H1 (cell line): ENCODE data around the gene UMAD1. TPM values are rescaled to one million over a fixed set of nuclear protein-coding genes. Genes with fewer than 3 reads are reported as not detected.

Source experiments
- CTCF ChIA-PET: fragments of 300-600 bp; sonication (Branson Sonifier 250); formaldehyde crosslinking; loops from one replicate; lab custom pipeline; 2021; ENCODE audit not compliant: partially characterized antibody; lab: Charles Lee
- POLR2A ChIA-PET: fragments of 300-600 bp; sonication (Branson Sonifier 250); formaldehyde crosslinking; loops from one replicate; lab custom pipeline; 2021; ENCODE audit warnings: inconsistent platforms; ENCODE audit not compliant: partially characterized antibody; lab: Charles Lee
- DNase-seq, 2 experiments: peaks; one replicate each; pipeline versions ENCODE4 v3.0.0 to v3.0.0-alpha.2; 2010 to 2022; ENCODE audit warnings: low spot score in 2 of 2, low read depth in 1 of 2, mixed read lengths in 1 of 2
- FAIRE-seq: peaks from 2 replicates; lab custom pipeline; 2011; peaks lifted over from hg19 to GRCh38; lab: Jason Lieb, UNC
- H2AFZ ChIP-seq: 2 replicates; pipeline ENCODE4 v1.8.1; 2012; ENCODE audit warnings: low read length, inconsistent platforms
- H2AK5ac ChIP-seq: 2 replicates; pipeline ENCODE4 v1.6.1; 2013; ENCODE audit warnings: low read depth, low read length
- H2BK120ac ChIP-seq: replicated peaks from 2 replicates; pipeline ENCODE3; 2013; ENCODE audit warnings: low read depth, low read length, inconsistent platforms
- H2BK12ac ChIP-seq: 2 replicates; pipeline ENCODE4 v1.6.1; 2013; ENCODE audit warnings: low read depth, low read length
- H2BK15ac ChIP-seq: 2 replicates; pipeline ENCODE4 v1.6.1; 2013; ENCODE audit warnings: low read length
- H2BK20ac ChIP-seq: 2 replicates; pipeline ENCODE4 v1.6.1; 2013; ENCODE audit warnings: low read length
- H2BK5ac ChIP-seq: 2 replicates; pipeline ENCODE4 v1.6.1; 2013; ENCODE audit warnings: low read depth, low read length
- H3K14ac ChIP-seq: 2 replicates; pipeline ENCODE4 v1.6.1; 2013; ENCODE audit warnings: inconsistent platforms; ENCODE audit not compliant: insufficient read length
- H3K18ac ChIP-seq: 2 replicates; pipeline ENCODE4 v1.6.1; 2013; ENCODE audit warnings: low read length; ENCODE audit errors: extremely low read depth
- H3K23ac ChIP-seq: 2 replicates; pipeline ENCODE4 v1.6.1; 2013; ENCODE audit warnings: inconsistent platforms; ENCODE audit not compliant: insufficient read length
- H3K23me2 ChIP-seq: 2 replicates; pipeline ENCODE4 v1.6.1; 2013; ENCODE audit warnings: low read depth, low read length
- H3K27ac ChIP-seq: 2 replicates; pipeline ENCODE4 v1.6.1; 2011; ENCODE audit warnings: low read depth, low read length, inconsistent platforms
- H3K27me3 ChIP-seq, 4 experiments: replicated peaks in 1 of 4; 1 replicate in 1 of 4; 2 replicates in 3 of 4; pipeline versions ENCODE4 v1.6.1 to v1.8.1; 2011 to 2013; ENCODE audit warnings: low read length in 3 of 4, mild to moderate bottlenecking in 3 of 4, inconsistent platforms in 2 of 4, mixed read lengths in 2 of 4, moderate library complexity in 1 of 4; ENCODE audit not compliant: control insufficient read depth in 3 of 4, insufficient read depth in 3 of 4; ENCODE audit errors: extremely low read depth in 1 of 4
- H3K36me3 ChIP-seq, 4 experiments: 2 replicates each; pipeline versions ENCODE4 v1.6.1 to v1.8.1; 2011 to 2013; ENCODE audit warnings: mild to moderate bottlenecking in 4 of 4, low read length in 3 of 4, moderate library complexity in 2 of 4, control low read depth in 1 of 4, inconsistent platforms in 1 of 4; ENCODE audit not compliant: insufficient read depth in 4 of 4, control insufficient read depth in 2 of 4
- H3K4ac ChIP-seq: replicated peaks from 2 replicates; pipeline ENCODE3; 2013; ENCODE audit warnings: low read length, low read depth, mixed read lengths, inconsistent platforms; ENCODE audit not compliant: insufficient read length
- H3K4me1 ChIP-seq, 4 experiments: replicated peaks in 1 of 4; 1 replicate in 1 of 4; 2 replicates in 3 of 4; pipeline versions ENCODE4 v1.6.1 to v1.8.1; 2011 to 2013; ENCODE audit warnings: low read length in 3 of 4, inconsistent platforms in 2 of 4, mixed read lengths in 1 of 4; ENCODE audit not compliant: insufficient read depth in 4 of 4, control insufficient read depth in 3 of 4
- H3K4me2 ChIP-seq, 2 experiments: 2 replicates each; pipeline versions ENCODE4 v1.6.1 to v1.8.1; 2011 to 2013; ENCODE audit warnings: low read depth in 2 of 2, low read length in 2 of 2, control low read depth in 1 of 2, inconsistent platforms in 1 of 2, mild to moderate bottlenecking in 1 of 2; ENCODE audit not compliant: insufficient read depth in 1 of 2
- H3K4me3 ChIP-seq, 4 experiments: fragments of 200-600, 300-600 bp in 1 of 4; sonication (generic), shearing (Covaris generic), sonication (Bioruptor Twin) in 1 of 4; 2 replicates each; pipeline versions ENCODE4 v1.5.1 to v1.8.1; 2011 to 2016; ENCODE audit warnings: low read length in 4 of 4, low read depth in 3 of 4, control low read depth in 2 of 4, inconsistent platforms in 2 of 4, mild to moderate bottlenecking in 2 of 4, mixed read lengths in 1 of 4, moderate library complexity in 1 of 4; ENCODE audit not compliant: insufficient read depth in 2 of 4; ENCODE audit errors: extremely low read depth in 1 of 4
- H3K56ac ChIP-seq: replicated peaks from 2 replicates; pipeline ENCODE3; 2013; ENCODE audit warnings: low read depth, mild to moderate bottlenecking, mixed read lengths, low read length, inconsistent platforms; ENCODE audit not compliant: insufficient read length
- H3K79me1 ChIP-seq: 2 replicates; pipeline ENCODE4 v1.6.1; 2013; ENCODE audit warnings: low read depth, low read length, control low read depth
- H3K79me2 ChIP-seq, 2 experiments: 2 replicates each; pipeline versions ENCODE4 v1.6.1 to v1.8.1; 2012 to 2013; ENCODE audit warnings: low read length in 2 of 2, mild to moderate bottlenecking in 2 of 2, inconsistent platforms in 1 of 2; ENCODE audit not compliant: insufficient read depth in 2 of 2, control insufficient read depth in 1 of 2
- H3K9ac ChIP-seq, 4 experiments: replicated peaks in 1 of 4; 1 replicate in 1 of 4; 2 replicates in 3 of 4; pipeline versions ENCODE4 v1.6.1 to v1.8.1; 2011 to 2013; ENCODE audit warnings: low read depth in 3 of 4, low read length in 3 of 4, control low read depth in 2 of 4, mild to moderate bottlenecking in 2 of 4, moderate library complexity in 2 of 4, inconsistent platforms in 1 of 4; ENCODE audit errors: extremely low read depth in 1 of 4
- H3K9me3 ChIP-seq, 2 experiments: 2 replicates each; pipeline versions ENCODE4 v1.6.1 to v1.8.1; 2012 to 2013; ENCODE audit warnings: mild to moderate bottlenecking in 2 of 2, moderate library complexity in 2 of 2, control low read depth in 1 of 2, inconsistent platforms in 1 of 2, low read depth in 1 of 2, low read length in 1 of 2, mixed read lengths in 1 of 2; ENCODE audit not compliant: insufficient read depth in 2 of 2
- H4K20me1 ChIP-seq, 2 experiments: replicated peaks in 1 of 2; 2 replicates each; pipeline versions ENCODE3 to v1.8.1; 2011 to 2013; ENCODE audit warnings: inconsistent platforms in 2 of 2, low read length in 2 of 2, mild to moderate bottlenecking in 1 of 2; ENCODE audit not compliant: insufficient read depth in 2 of 2, control insufficient read depth in 1 of 2
- H4K5ac ChIP-seq: 2 replicates; pipeline ENCODE4 v1.6.1; 2013; ENCODE audit warnings: low read length, low read depth, mixed read lengths, inconsistent platforms; ENCODE audit not compliant: insufficient read length
- H4K8ac ChIP-seq: 2 replicates; pipeline ENCODE4 v1.8.0; 2013; ENCODE audit warnings: mild to moderate bottlenecking, moderate library complexity, low read length, inconsistent platforms; ENCODE audit not compliant: insufficient read depth; ENCODE audit errors: extremely low read depth
- H4K91ac ChIP-seq: replicated peaks from 2 replicates; pipeline ENCODE3; 2013; ENCODE audit warnings: low read length, mixed read lengths, inconsistent platforms; ENCODE audit not compliant: insufficient read length
- CBX5 ChIP-seq: fragments of 300-800, 300-1000 bp; sonication (generic); IDR thresholded peaks from 2 replicates; pipeline ENCODE4 v1.7.1; 2016; ENCODE audit warnings: antibody characterized with exemption, low read length, low read depth
- CHD2 ChIP-seq: IDR thresholded peaks from 2 replicates; pipeline ENCODE4 v1.6.1; 2012; ENCODE audit warnings: low read length, improper control_type of control experiment
- NANOG ChIP-seq: IDR thresholded peaks from 2 replicates; pipeline ENCODE4 v1.6.1; 2011; ENCODE audit warnings: low read length, low read depth, mild to moderate bottlenecking, inconsistent platforms; ENCODE audit not compliant: insufficient read depth, poor library complexity, severe bottlenecking
- PHF8 ChIP-seq: fragments of 200-600 bp; sonication (generic); conservative IDR thresholded peaks from 2 replicates; pipeline ENCODE4 v1.7.1; 2012; ENCODE audit warnings: low read depth, mild to moderate bottlenecking, inconsistent platforms, low read length, moderate library complexity
- POLR2A ChIP-seq, 2 experiments: IDR thresholded peaks; 1 replicate in 1 of 2; 2 replicates in 1 of 2; pipeline ENCODE4 v1.6.1; 2011; ENCODE audit warnings: low read depth in 2 of 2, low read length in 2 of 2, mild to moderate bottlenecking in 2 of 2; ENCODE audit errors: control extremely low read depth in 1 of 2
- RBBP5 ChIP-seq: IDR thresholded peaks from 2 replicates; pipeline ENCODE4 v1.7.1; 2012; ENCODE audit warnings: low read depth, mild to moderate bottlenecking, inconsistent platforms, low read length, moderate library complexity, borderline replicate concordance
- ZNF274 ChIP-seq: IDR thresholded peaks from 2 replicates; pipeline ENCODE4 v1.7.0; 2012; ENCODE audit warnings: low read length, borderline replicate concordance; ENCODE audit errors: extremely low read depth
- WGBS, 2 experiments: shearing (Covaris generic) in 1 of 2; methylation state at CpG; one replicate each; pipeline versions ENCODE4 v1.1.6 to v1.1.7; 2013 to 2015; ENCODE audit warnings: low lambda C conversion rate in 2 of 2, mixed read lengths in 2 of 2, inconsistent platforms in 1 of 2, low coverage in 1 of 2, missing lambda C conversion rate in 1 of 2; ENCODE audit not compliant: insufficient replicate concordance in 2 of 2, insufficient coverage in 1 of 2, insufficient read length in 1 of 2; ENCODE audit errors: extremely low coverage in 1 of 2, missing lambda C conversion rate in 1 of 2; 5-methylcytosine and 5-hydroxymethylcytosine counted together
- polyA plus RNA-seq, 7 experiments: library from polyadenylated mRNA; depleted of rRNA in 3 of 7; stranded (reverse) in 5 of 7; unstranded in 2 of 7; fragments of >200 nt in 5 of 7; fragments of 200-250 nt in 2 of 7; gene quantifications; 1 replicate in 5 of 7; 2 replicates in 1 of 7; 4 replicates in 1 of 7; pipeline versions ENCODE4 v1.2.1 to v1.2.3, GENCODE V29; 2011 to 2013; ENCODE audit warnings: missing spikeins in 2 of 7, mixed read lengths in 2 of 7
- total RNA-seq: library from RNA; stranded (reverse); fragmentation: NEBNext Ultra II Directional; extraction: Animal tissue kit (Norgen Biotek cat#: 25700); gene quantifications from 2 replicates; pipeline ENCODE4 v1.2.1, GENCODE V29; 2021

The UMAD1 gene
- total and polyA plus RNA-seq, 2 of the 8 experiments (the other 6 are each of a cell fraction or from before 2014, with no cell fraction given): 10.4 to 12.3 TPM

GRCh38 chr7:7895004-7895650 is 254.6 kb downstream of the UMAD1 start:
- Histone ChIP-seq H3K23ac (no peak overlapping the region), H3K23me2 (no peaks in the 10 kb centered on the region), H3K9me3 (no peaks in the 10 kb centered on the region), H3K14ac (no peak overlapping the region), H4K5ac (no peak overlapping the region), H4K8ac (no peak overlapping the region; the same call in 1 of the 2 replicates), H2BK20ac (no peak overlapping the region), H4K20me1 (no peaks in the 10 kb centered on the region), H2BK120ac (no peak overlapping the region), H3K9ac (0 out of 7 replicates have a peak overlapping the region, but pooled peaks of 1 of the 4 experiments have one; percentile 14), H3K4me3 (no peak overlapping the region), H3K27me3 (no peaks in the 10 kb centered on the region), H2BK12ac (peak overlapping the region; percentile 84; the same call in 1 of the 2 replicates), H3K4me2 (no peak overlapping the region), H3K4ac (no peak overlapping the region), H3K4me1 (peaks cover 3 to 10% (median 7%) of the 10 kb centered on the region in 4 experiments), H3K36me3 (no peaks in the 10 kb centered on the region), H3K18ac (peak overlapping the region; percentile 66; the same call in 1 of the 2 replicates), H3K27ac (no peak overlapping the region), H2BK5ac (peak overlapping the region; percentile 55; the same call in 1 of the 2 replicates), H3K56ac (no peak overlapping the region), H2AK5ac (no peak overlapping the region; the same call in 1 of the 2 replicates), H3K79me2 (no peaks in the 10 kb centered on the region), H2AFZ (no peak overlapping the region), H2BK15ac (0 out of 2 replicates have a peak overlapping the region, but pooled peaks have one; percentile 73), H3K79me1 (no peaks in the 10 kb centered on the region; the same call in 1 of the 2 replicates), H4K91ac (no peak overlapping the region)
- ChIA-PET POLR2A (interaction anchor here (1.1 kb wide), 1 partner anchor 16 kb away, joined by 3 read pairs; no protein-coding TSS in a partner anchor), CTCF (interaction anchor here (1.0 kb wide), 1 partner anchor 10 kb away, joined by 6 read pairs; no protein-coding TSS in a partner anchor)
- FAIRE-seq: no peak
- WGBS, 2 experiments: 89% methylated on average over 7 of the region's 7 CpGs; no CpG with 5 or more reads in 1 of the 2 experiments
- no peak for DNase-seq
- TF ChIP-seq CBX5 (no peak), ZNF274 (no peak), PHF8 (no peak), CHD2 (no peak), NANOG (no peak), POLR2A (IDR thresholded peaks at IDR 0.05; ENCODE audit: control extremely low read depth in 1 of 2, low read depth in 2 of 2, low read length in 2 of 2) (no peak), RBBP5 (no peak)
